Calu3 (cell line): Measurements from ENCODE around the gene ZNF836. TPM values are rescaled to one million over a fixed set of nuclear protein-coding genes. Genes with fewer than 3 reads are reported as not detected.
A peak's percentile ranks its signal among the peaks of the same experiment; 100 is the strongest.

Experiments
- BruUV-seq: library from RNA; stranded (reverse); fragments of 400-500 nt; replicated peaks from 2 replicates; lab custom pipeline; 2021; lab: Mats Ljungman, UMichigan
- CTCF ChIA-PET: fragments of 300-600 bp; sonication (Branson Sonifier 250); formaldehyde crosslinking; loops from one replicate; lab custom pipeline; 2022; ENCODE audit warnings: antibody characterized with exemption; lab: Charles Lee
- DNase-seq: peaks from one replicate; pipeline ENCODE4 v3.0.0; 2022
- H3K27ac Mint-ChIP-seq: one replicate; pipeline ENCODE4 v1.8.0; 2022; ENCODE audit warnings: mixed read lengths; ENCODE audit not compliant: unreplicated experiment
- H3K27me3 Mint-ChIP-seq: one replicate; pipeline ENCODE4 v1.8.0; 2022; ENCODE audit warnings: mixed read lengths; ENCODE audit not compliant: unreplicated experiment
- H3K36me3 Mint-ChIP-seq: one replicate; pipeline ENCODE4 v1.8.0; 2022; ENCODE audit warnings: mild to moderate bottlenecking, moderate library complexity, mixed read lengths; ENCODE audit not compliant: insufficient read depth, unreplicated experiment
- H3K4me1 Mint-ChIP-seq: one replicate; pipeline ENCODE4 v1.8.0; 2022; ENCODE audit warnings: mild to moderate bottlenecking, low read depth, mixed read lengths; ENCODE audit not compliant: unreplicated experiment
- H3K4me3 Mint-ChIP-seq: one replicate; pipeline ENCODE4 v1.8.0; 2022; ENCODE audit warnings: mild to moderate bottlenecking, low read depth, moderate library complexity, mixed read lengths; ENCODE audit not compliant: unreplicated experiment
- H3K9me3 Mint-ChIP-seq: one replicate; pipeline ENCODE4 v1.8.0; 2022; ENCODE audit warnings: low read depth, mixed read lengths; ENCODE audit not compliant: unreplicated experiment
- CTCF ChIP-seq: fragments of 200-600 bp; IDR thresholded peaks from one replicate; pipeline ENCODE4 v1.8.0; 2022; ENCODE audit warnings: antibody characterized with exemption; ENCODE audit not compliant: unreplicated experiment
- intact Hi-C: fragments of 100-400 bp; cut with micrococcal nuclease; formaldehyde crosslinking; loops from one replicate; pipeline ENCODE4 v1.10.0; 2022; ENCODE audit not compliant: unreplicated experiment
- total RNA-seq: library from RNA; stranded (reverse); gene quantifications from 2 replicates; pipeline ENCODE4 v1.2.3, GENCODE V29; 2022

ZNF836 gene
- total RNA-seq, 1 experiment from 2014 or later: 11.3 TPM

- CTCF ChIA-PET: no interaction called here
- Mint-ChIP-seq H3K9me3 (peaks cover 14% of the 10 kb centered on the region), H3K36me3 (peaks cover 67% of the 10 kb centered on the region), H3K27ac (peak overlapping the region; percentile 100), H3K4me3 (peak overlapping the region; percentile 97), H3K27me3 (no peaks in the 10 kb centered on the region), H3K4me1 (peaks cover 23% of the 10 kb centered on the region)
- peak; percentile 26 for DNase-seq
- BruUV-seq: no TSS peak
- TF ChIP-seq CTCF: no peak
- intact Hi-C loops: no loop called here
Measured at GRCh38 chr19:52190487-52191293, 19.3 kb upstream of the ZNF836 start.

- Mint-ChIP-seq H3K36me3 (peaks cover 59% of the 10 kb centered on the region), H3K4me1 (peaks cover 23% of the 10 kb centered on the region), H3K4me3 (peak within 1 kb of the TSS; percentile 97), H3K27ac (peak within 1 kb of the TSS; percentile 100), H3K9me3 (peaks cover 16% of the 10 kb centered on the region), H3K27me3 (no peaks in the 10 kb centered on the region)
- peak; percentile 98 for DNase-seq
- no TSS peak for BruUV-seq
- intact Hi-C loops: loop anchor here (1.0 to 2.0 kb wide), 2 partner anchors 19 to 51 kb away; partner anchors contain the start of genes ZNF616 and ZNF836
- CTCF ChIA-PET: interaction anchor here (0.5 to 1.7 kb wide), 12 partner anchors 8 to 1840 kb away, joined by 3 to 11 read pairs (median 5); partner anchors contain the start of genes ZNF616 and ZNF836
- no peak for TF ChIP-seq CTCF
Measured at GRCh38 chr19:52189735-52190486, 18.5 kb upstream of the ZNF836 start, which contains the start of gene PPP2R1A. PPP2R1A (plus strand) TSS chr19:52190052; CDS start chr19:52190097, 45 bp downstream.

- TF ChIP-seq CTCF: no peak
- Mint-ChIP-seq H3K4me3 (peak overlapping the region; percentile 97), H3K27me3 (no peaks in the 10 kb centered on the region), H3K4me1 (peaks cover 23% of the 10 kb centered on the region), H3K9me3 (peaks cover 13% of the 10 kb centered on the region), H3K36me3 (peaks cover 52% of the 10 kb centered on the region), H3K27ac (peak overlapping the region; percentile 100)
- BruUV-seq: TSS peak; percentile 95
- intact Hi-C loops: loop anchor here (1.0 to 2.0 kb wide), 2 partner anchors 18 to 50 kb away; partner anchors contain the start of genes ZNF616 and ZNF836
- CTCF ChIA-PET: interaction anchor here (0.5 to 1.7 kb wide), 14 partner anchors 9 to 1841 kb away, joined by 3 to 11 read pairs (median 5); partner anchors contain the start of genes ZNF616 and ZNF836
- peak; percentile 5 for DNase-seq
Measured at GRCh38 chr19:52188822-52189734, 17.7 kb upstream of the ZNF836 start.

- Mint-ChIP-seq H3K4me3 (no peak overlapping the region), H3K36me3 (peaks cover 43% of the 10 kb centered on the region), H3K9me3 (peaks cover 8% of the 10 kb centered on the region), H3K27me3 (no peaks in the 10 kb centered on the region), H3K27ac (no peak overlapping the region), H3K4me1 (peaks cover 23% of the 10 kb centered on the region)
- DNase-seq: no peak
- TF ChIP-seq CTCF: no peak
- CTCF ChIA-PET: no interaction called here
- BruUV-seq: no TSS peak
- intact Hi-C loops: no loop called here
Measured at GRCh38 chr19:52187407-52187806, 16.0 kb upstream of the ZNF836 start.
